Iris pigment epithelial cell (primary cell): ENCODE results near the gene MALT1.
A peak's percentile ranks its signal among the peaks of the same experiment; 100 is the strongest.
"Not testable (repeated sequence)": the region's sequence is repeated elsewhere in the genome, so short reads cannot be mapped to it uniquely, and the experiment has no call there.

ENCODE experiments used
- DNase-seq: peaks from one replicate; pipeline ENCODE4 v3.0.0-alpha.2; 2011; ENCODE audit warnings: low read depth

MALT1 gene

GRCh38 chr18:58732471-58732870, 61.2 kb downstream of the MALT1 start:
- DNase-seq, result peak; percentile 40

- DNase-seq, result no peak
Measured at GRCh38 chr18:58733866-58734265, 62.6 kb downstream of the MALT1 start.

- DNase-seq, result no peak
Measured at GRCh38 chr18:58738322-58738721, 67.1 kb downstream of the MALT1 start.

GRCh38 chr18:58745914-58746313, 74.6 kb downstream of the MALT1 start:
- DNase-seq, result no peak

- no peak for DNase-seq
Measured at GRCh38 chr18:58748899-58749595, 77.8 kb downstream of the MALT1 start.

GRCh38 chr18:58753976-58754375, 82.7 kb downstream of the MALT1 start:
- peak; percentile 64 for DNase-seq

GRCh38 chr18:58754544-58755068, 83.3 kb downstream of the MALT1 start:
- peak; percentile 35 for DNase-seq

- no peak for DNase-seq
Measured at GRCh38 chr18:58755304-58756010, 84.2 kb downstream of the MALT1 start.

- DNase-seq, result no peak
Measured at GRCh38 chr18:58756148-58756547, 84.9 kb downstream of the MALT1 start.

- DNase-seq, result no peak
Measured at GRCh38 chr18:58756596-58757240, 85.5 kb downstream of the MALT1 start.

- not testable (repeated sequence) for DNase-seq
Measured at GRCh38 chr18:58757351-58757750, 86.1 kb downstream of the MALT1 start.

GRCh38 chr18:58758046-58758445, 86.8 kb downstream of the MALT1 start:
- no peak for DNase-seq

GRCh38 chr18:58758606-58759005, 87.3 kb downstream of the MALT1 start:
- DNase-seq, result no peak

GRCh38 chr18:58761241-58761969, 90.1 kb downstream of the MALT1 start:
- DNase-seq, result no peak

- no peak for DNase-seq
Measured at GRCh38 chr18:58761970-58762780, 90.9 kb downstream of the MALT1 start.

- DNase-seq, result no peak
Measured at GRCh38 chr18:58762781-58763171, 91.5 kb downstream of the MALT1 start.

- DNase-seq, result no peak
Measured at GRCh38 chr18:58766164-58766563, 94.9 kb downstream of the MALT1 start.

GRCh38 chr18:58766946-58767345, 95.7 kb downstream of the MALT1 start:
- no peak for DNase-seq

GRCh38 chr18:58768293-58768974, 97.2 kb downstream of the MALT1 start:
- peak; percentile 55 for DNase-seq

- no peak for DNase-seq
Measured at GRCh38 chr18:58769321-58769720, 98.1 kb downstream of the MALT1 start.

- DNase-seq, result no peak
Measured at GRCh38 chr18:58770601-58771000, 99.3 kb downstream of the MALT1 start.
